ENCODE data around the gene GNG8. TPM values are rescaled to one million over a fixed set of nuclear protein-coding genes. Genes with fewer than 3 reads are reported as not detected.

The GNG8 gene
- total RNA-seq, 1 experiment from 2014 or later = not detected

DNA sequence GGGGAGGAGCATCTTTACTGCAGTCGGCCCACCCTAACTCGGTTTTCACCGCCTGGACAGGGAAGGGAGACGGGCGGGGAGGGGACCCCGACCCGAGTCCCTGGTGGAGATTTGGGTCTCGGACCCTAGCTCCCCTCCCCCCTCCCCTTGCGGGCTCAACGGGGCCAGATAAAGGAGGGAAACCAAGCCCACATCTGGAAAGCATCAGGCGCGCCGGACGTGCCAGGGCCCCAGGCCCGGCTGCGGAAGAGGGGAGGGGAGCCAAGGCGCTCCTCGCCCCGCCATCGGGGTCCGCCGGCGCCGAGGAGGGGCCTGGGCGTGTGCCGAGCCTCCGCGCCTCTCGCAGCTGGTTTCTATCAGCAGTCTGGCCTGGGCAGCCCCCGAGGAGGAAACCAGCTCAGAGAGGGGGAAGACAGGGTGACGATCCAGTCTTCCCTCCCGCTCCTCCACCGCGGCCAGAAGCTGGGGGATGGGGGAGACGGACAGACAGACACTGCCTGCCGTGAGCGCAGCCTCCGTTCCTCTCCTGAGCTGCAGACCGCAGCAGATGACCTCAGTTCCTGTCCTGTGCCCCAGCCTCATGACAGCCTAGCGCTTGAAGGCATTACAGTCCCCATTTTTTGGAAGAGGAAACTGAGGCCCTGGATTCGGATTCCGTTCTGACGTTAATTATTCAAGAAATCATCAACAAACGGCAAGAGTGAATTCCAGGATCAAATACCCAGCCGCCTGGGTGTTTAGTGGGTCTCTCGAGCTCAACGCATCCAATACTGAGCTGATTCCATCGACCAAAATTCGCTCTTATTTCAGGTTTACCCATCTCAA, 3.6 kb upstream of the GNG8 start:
- BruUV-seq (replicated peaks) = no TSS peak
- CTCF ChIA-PET = interaction anchor here (0.6 kb wide), 1 partner anchor 9 kb away, joined by 3 read pairs; no protein-coding TSS in a partner anchor
- in situ Hi-C loops (cut with HindIII; ENCODE audit: low pct_unique_long_range_greater_than_20kb, low sequenced_read_pairs) (no loop called here), intact Hi-C loops (cut with micrococcal nuclease; ENCODE audit: unreplicated experiment) (no loop called here)
- DNase-seq (ENCODE audit: low read depth, low spot score) = no peak
- Histone ChIP-seq H3K4me3 (ENCODE audit: low read depth in 2 of 2, low read length in 2 of 2) (peak overlapping the region; percentile 50 to 60), H3K27me3 (ENCODE audit: control insufficient read depth, insufficient read depth, low read length) (no peaks in the 10 kb centered on the region), H3K27ac (ENCODE audit: low read length) (no peak overlapping the region), H3K9me3 (ENCODE audit: control insufficient read depth, insufficient read depth, low read depth, low read length) (no peaks in the 10 kb centered on the region), H3K36me3 (ENCODE audit: control insufficient read depth, insufficient read depth, low read length) (no peaks in the 10 kb centered on the region), H3K4me1 (ENCODE audit: control insufficient read depth, insufficient read depth, low read length) (no peaks in the 10 kb centered on the region; the same call in 1 of the 2 replicates)
- ATAC-seq = no peak
- TF ChIP-seq, protein P1, sequence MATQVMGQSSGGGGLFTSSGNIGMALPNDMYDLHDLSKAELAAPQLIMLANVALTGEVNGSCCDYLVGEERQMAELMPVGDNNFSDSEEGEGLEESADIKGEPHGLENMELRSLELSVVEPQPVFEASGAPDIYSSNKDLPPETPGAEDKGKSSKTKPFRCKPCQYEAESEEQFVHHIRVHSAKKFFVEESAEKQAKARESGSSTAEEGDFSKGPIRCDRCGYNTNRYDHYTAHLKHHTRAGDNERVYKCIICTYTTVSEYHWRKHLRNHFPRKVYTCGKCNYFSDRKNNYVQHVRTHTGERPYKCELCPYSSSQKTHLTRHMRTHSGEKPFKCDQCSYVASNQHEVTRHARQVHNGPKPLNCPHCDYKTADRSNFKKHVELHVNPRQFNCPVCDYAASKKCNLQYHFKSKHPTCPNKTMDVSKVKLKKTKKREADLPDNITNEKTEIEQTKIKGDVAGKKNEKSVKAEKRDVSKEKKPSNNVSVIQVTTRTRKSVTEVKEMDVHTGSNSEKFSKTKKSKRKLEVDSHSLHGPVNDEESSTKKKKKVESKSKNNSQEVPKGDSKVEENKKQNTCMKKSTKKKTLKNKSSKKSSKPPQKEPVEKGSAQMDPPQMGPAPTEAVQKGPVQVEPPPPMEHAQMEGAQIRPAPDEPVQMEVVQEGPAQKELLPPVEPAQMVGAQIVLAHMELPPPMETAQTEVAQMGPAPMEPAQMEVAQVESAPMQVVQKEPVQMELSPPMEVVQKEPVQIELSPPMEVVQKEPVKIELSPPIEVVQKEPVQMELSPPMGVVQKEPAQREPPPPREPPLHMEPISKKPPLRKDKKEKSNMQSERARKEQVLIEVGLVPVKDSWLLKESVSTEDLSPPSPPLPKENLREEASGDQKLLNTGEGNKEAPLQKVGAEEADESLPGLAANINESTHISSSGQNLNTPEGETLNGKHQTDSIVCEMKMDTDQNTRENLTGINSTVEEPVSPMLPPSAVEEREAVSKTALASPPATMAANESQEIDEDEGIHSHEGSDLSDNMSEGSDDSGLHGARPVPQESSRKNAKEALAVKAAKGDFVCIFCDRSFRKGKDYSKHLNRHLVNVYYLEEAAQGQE (IDR thresholded peaks at IDR 0.05; ENCODE audit: insufficient read depth in 1 of 2, low read depth in 2 of 2, low read length in 1 of 2) = no peak
- no peak for TF ChIP-seq POLR2AphosphoS5 (IDR thresholded peaks at IDR 0.05; ENCODE audit: low read depth, low read length)
- TF ChIP-seq, protein P2, sequence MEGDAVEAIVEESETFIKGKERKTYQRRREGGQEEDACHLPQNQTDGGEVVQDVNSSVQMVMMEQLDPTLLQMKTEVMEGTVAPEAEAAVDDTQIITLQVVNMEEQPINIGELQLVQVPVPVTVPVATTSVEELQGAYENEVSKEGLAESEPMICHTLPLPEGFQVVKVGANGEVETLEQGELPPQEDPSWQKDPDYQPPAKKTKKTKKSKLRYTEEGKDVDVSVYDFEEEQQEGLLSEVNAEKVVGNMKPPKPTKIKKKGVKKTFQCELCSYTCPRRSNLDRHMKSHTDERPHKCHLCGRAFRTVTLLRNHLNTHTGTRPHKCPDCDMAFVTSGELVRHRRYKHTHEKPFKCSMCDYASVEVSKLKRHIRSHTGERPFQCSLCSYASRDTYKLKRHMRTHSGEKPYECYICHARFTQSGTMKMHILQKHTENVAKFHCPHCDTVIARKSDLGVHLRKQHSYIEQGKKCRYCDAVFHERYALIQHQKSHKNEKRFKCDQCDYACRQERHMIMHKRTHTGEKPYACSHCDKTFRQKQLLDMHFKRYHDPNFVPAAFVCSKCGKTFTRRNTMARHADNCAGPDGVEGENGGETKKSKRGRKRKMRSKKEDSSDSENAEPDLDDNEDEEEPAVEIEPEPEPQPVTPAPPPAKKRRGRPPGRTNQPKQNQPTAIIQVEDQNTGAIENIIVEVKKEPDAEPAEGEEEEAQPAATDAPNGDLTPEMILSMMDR (IDR thresholded peaks at IDR 0.05) = no peak
- no peak for TF ChIP-seq SIN3A (IDR thresholded peaks at IDR 0.05; ENCODE audit: borderline replicate concordance, insufficient read depth, low read depth, low read length)
- TF ChIP-seq TCF7L2 (IDR thresholded peaks at IDR 0.05; ENCODE audit: low read depth, low read length) = no peak
- POLR2A ChIA-PET = no interaction called here

- no peaks in the 10 kb centered on the region for H3K36me3 ChIP-seq (ENCODE audit: control insufficient read depth, insufficient read depth, low read length)
- in situ Hi-C loops (cut with HindIII; ENCODE audit: low pct_unique_long_range_greater_than_20kb, low sequenced_read_pairs) = no loop called here
- no TSS peak for BruUV-seq (replicated peaks)
- no peak for DNase-seq (ENCODE audit: low read depth, low spot score)
- ChIA-PET POLR2A (no interaction called here), CTCF (interaction anchor here (1.0 kb wide), 1 partner anchor 77 kb away, joined by 3 read pairs; no protein-coding TSS in a partner anchor)
- H3K27me3 ChIP-seq (ENCODE audit: control insufficient read depth, insufficient read depth, low read length) = no peaks in the 10 kb centered on the region
- intact Hi-C loops (cut with micrococcal nuclease; ENCODE audit: unreplicated experiment) = no loop called here
- no peak overlapping the region for H3K27ac ChIP-seq (ENCODE audit: low read length)
- H3K9me3 ChIP-seq (ENCODE audit: control insufficient read depth, insufficient read depth, low read depth, low read length) = no peaks in the 10 kb centered on the region
- ATAC-seq = no peak
- TF ChIP-seq, protein P1 (IDR thresholded peaks at IDR 0.05; ENCODE audit: insufficient read depth in 1 of 2, low read depth in 2 of 2, low read length in 1 of 2) = no peak
- TF ChIP-seq SIN3A (IDR thresholded peaks at IDR 0.05; ENCODE audit: borderline replicate concordance, insufficient read depth, low read depth, low read length) (no peak), TCF7L2 (IDR thresholded peaks at IDR 0.05; ENCODE audit: low read depth, low read length) (no peak), POLR2AphosphoS5 (IDR thresholded peaks at IDR 0.05; ENCODE audit: low read depth, low read length) (no peak)
- TF ChIP-seq, protein P2 (IDR thresholded peaks at IDR 0.05) = no peak
- no peaks in the 10 kb centered on the region; the same call in 1 of the 2 replicates for H3K4me1 ChIP-seq (ENCODE audit: control insufficient read depth, insufficient read depth, low read length)
- no peak overlapping the region for H3K4me3 ChIP-seq (ENCODE audit: low read depth in 2 of 2, low read length in 2 of 2)
Observed at GRCh38 chr19:46637224-46637623, 1.2 kb upstream of the GNG8 start.
